Measurements from ENCODE around the gene TTC17.

GRCh38 chr11:43393765-43394355 lies 35.1 kb downstream of the TTC17 start:
- no peak for TF ChIP-seq CTCF (IDR thresholded peaks at IDR 0.05)
- TF ChIP-seq ZFX (IDR thresholded peaks at IDR 0.05; ENCODE audit: borderline replicate concordance): no peak

All from 22Rv1 (cell line).